ENCODE results near the gene LFNG. TPM values are rescaled to one million over a fixed set of nuclear protein-coding genes. Genes with fewer than 3 reads are reported as not detected.

Gene LFNG
- total and polyA plus RNA-seq, 10 donors, result 21.2 to 47.4 (median 34.0) TPM

- Histone ChIP-seq H3K27ac (no peak overlapping the region), H3K9me3 (no peaks in the 10 kb centered on the region), H3K36me3 (peaks cover 0 to 53% (median 7%) of the 10 kb centered on the region in 6 donors), H3K27me3 (replicated peaks in 1 of 7) (no peaks in the 10 kb centered on the region), H3K4me3 (no peak overlapping the region), H3K4me1 (peaks cover 0 to 25% (median 16%) of the 10 kb centered on the region in 6 donors)
- TF ChIP-seq, protein P1, sequence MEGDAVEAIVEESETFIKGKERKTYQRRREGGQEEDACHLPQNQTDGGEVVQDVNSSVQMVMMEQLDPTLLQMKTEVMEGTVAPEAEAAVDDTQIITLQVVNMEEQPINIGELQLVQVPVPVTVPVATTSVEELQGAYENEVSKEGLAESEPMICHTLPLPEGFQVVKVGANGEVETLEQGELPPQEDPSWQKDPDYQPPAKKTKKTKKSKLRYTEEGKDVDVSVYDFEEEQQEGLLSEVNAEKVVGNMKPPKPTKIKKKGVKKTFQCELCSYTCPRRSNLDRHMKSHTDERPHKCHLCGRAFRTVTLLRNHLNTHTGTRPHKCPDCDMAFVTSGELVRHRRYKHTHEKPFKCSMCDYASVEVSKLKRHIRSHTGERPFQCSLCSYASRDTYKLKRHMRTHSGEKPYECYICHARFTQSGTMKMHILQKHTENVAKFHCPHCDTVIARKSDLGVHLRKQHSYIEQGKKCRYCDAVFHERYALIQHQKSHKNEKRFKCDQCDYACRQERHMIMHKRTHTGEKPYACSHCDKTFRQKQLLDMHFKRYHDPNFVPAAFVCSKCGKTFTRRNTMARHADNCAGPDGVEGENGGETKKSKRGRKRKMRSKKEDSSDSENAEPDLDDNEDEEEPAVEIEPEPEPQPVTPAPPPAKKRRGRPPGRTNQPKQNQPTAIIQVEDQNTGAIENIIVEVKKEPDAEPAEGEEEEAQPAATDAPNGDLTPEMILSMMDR (IDR thresholded peaks at IDR 0.05 in 8 of 11, conservative IDR thresholded peaks at IDR 0.05 in 3 of 11), result no peak
- TF ChIP-seq POLR2AphosphoS5 (IDR thresholded peaks at IDR 0.05), result no peak
- no peak for TF ChIP-seq POLR2A (IDR thresholded peaks at IDR 0.05)
- peak; percentile 42 for DNase-seq
- intact Hi-C loops (cut with DNase I; ENCODE audit: low total_unique reads), result loop anchor here (10.0 kb wide), 1 partner anchor 97 kb away; the partner anchor contains the start of gene GRIFIN
- 87 to 94% (median 91%) methylated on average over 15 of the region's 15 CpGs for WGBS, 5 donors
These were observed 51.8 kb downstream of the LFNG start for GRCh38 chr7:2571409-2571808.

DNA sequence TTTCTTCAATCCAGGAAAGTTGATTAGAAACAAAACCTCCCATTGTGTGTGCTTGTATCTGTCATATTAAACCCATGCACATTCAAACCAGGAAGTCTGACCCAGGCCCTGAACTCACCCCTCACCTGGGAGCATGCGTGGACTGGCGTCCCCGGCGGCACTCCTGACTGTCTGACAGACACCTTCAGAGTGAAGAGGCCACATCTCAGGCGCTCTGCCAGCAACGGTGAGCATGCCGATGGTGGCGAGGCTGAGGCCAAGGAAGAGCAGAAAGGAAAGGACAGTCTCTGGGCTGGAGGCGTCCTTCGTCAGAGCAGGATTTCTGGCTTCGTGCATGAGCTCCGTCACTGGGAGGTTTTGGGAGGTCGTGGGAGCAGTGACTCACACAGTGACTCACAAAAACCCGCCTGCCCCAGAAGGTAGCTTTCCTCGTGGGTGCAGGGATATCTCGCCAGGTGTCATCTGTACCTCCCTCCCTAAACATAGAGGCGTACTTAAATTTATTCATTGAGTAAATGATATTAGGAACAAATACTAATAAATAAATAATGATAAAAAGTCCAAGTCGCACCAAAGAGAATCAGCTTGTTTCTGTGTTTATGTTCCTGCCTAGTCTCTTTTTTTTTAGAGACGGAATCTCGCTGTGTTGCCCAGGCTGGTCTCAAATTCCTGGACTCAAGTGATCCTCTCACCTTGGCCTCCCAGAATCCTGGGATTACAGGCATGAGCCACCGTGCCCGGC lies 52.7 kb downstream of the LFNG start:
- DNase-seq, result peak; percentile 70
- WGBS, 5 donors, result 89 to 92% (median 91%) methylated on average over 22 of the region's 22 CpGs
- Histone ChIP-seq H3K4me1 (peaks cover 0 to 17% (median 11%) of the 10 kb centered on the region in 6 donors), H3K36me3 (peaks cover 0 to 53% (median 7%) of the 10 kb centered on the region in 6 donors), H3K9me3 (no peaks in the 10 kb centered on the region), H3K27me3 (replicated peaks in 1 of 7) (no peaks in the 10 kb centered on the region), H3K4me3 (no peak overlapping the region), H3K27ac (no peak overlapping the region)
- TF ChIP-seq, protein P1 (IDR thresholded peaks at IDR 0.05 in 8 of 11, conservative IDR thresholded peaks at IDR 0.05 in 3 of 11), result no peak
- TF ChIP-seq POLR2AphosphoS5 (IDR thresholded peaks at IDR 0.05) (no peak), POLR2A (IDR thresholded peaks at IDR 0.05) (no peak)
- intact Hi-C loops (cut with DNase I; ENCODE audit: low total_unique reads), result loop anchor here (10.0 kb wide), 1 partner anchor 97 kb away; the partner anchor contains the start of gene GRIFIN

DNA sequence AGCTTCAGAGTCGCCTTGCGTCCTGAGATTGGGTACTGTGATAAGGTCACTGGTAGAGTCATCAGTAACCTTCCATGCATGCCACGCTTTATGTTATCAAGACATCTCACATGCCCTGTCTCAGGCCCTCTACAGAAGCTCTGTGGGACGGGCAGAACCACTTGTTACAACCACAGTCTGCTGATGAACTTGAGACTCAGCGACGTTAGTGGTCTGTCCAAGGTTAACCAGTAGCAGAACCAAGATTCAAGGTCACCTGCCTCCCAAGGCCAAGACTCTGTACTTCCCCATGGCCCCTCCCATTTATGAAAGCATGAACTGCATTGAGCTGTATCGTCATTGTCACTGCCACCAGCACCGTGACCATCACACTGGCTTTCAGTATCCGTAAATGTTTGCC lies 54.2 kb downstream of the LFNG start:
- TF ChIP-seq, protein P1 (IDR thresholded peaks at IDR 0.05 in 8 of 11, conservative IDR thresholded peaks at IDR 0.05 in 3 of 11), result no peak
- no peak for TF ChIP-seq POLR2AphosphoS5 (IDR thresholded peaks at IDR 0.05)
- no peak for TF ChIP-seq POLR2A (IDR thresholded peaks at IDR 0.05)
- H3K4me1 ChIP-seq, result peaks cover 0 to 6% (median 0%) of the 10 kb centered on the region in 6 donors
- H3K36me3 ChIP-seq, result peaks cover 0 to 61% (median 12%) of the 10 kb centered on the region in 6 donors
- no peaks in the 10 kb centered on the region for H3K9me3 ChIP-seq
- H3K27ac ChIP-seq, result no peak overlapping the region
- no peak overlapping the region for H3K4me3 ChIP-seq
- intact Hi-C loops (cut with DNase I; ENCODE audit: low total_unique reads), result loop anchor here (10.0 kb wide), 1 partner anchor 99 kb away; the partner anchor contains the start of gene GRIFIN
- WGBS, 5 donors, result 72 to 84% (median 80%) methylated on average over 9 of the region's 9 CpGs
- DNase-seq, result peak; percentile 30
- H3K27me3 ChIP-seq (replicated peaks in 1 of 7), result no peaks in the 10 kb centered on the region

- Histone ChIP-seq H3K4me3 (no peak overlapping the region), H3K36me3 (peaks cover 0 to 68% (median 12%) of the 10 kb centered on the region in 6 donors), H3K4me1 (no peaks in the 10 kb centered on the region), H3K27me3 (replicated peaks in 1 of 7) (no peaks in the 10 kb centered on the region), H3K27ac (no peak overlapping the region), H3K9me3 (no peaks in the 10 kb centered on the region)
- intact Hi-C loops (cut with DNase I; ENCODE audit: low total_unique reads), result loop anchor here (10.0 kb wide), 1 partner anchor 100 kb away; the partner anchor contains the start of gene GRIFIN
- TF ChIP-seq, protein P1 (IDR thresholded peaks at IDR 0.05 in 8 of 11, conservative IDR thresholded peaks at IDR 0.05 in 3 of 11), result no peak
- TF ChIP-seq POLR2A (IDR thresholded peaks at IDR 0.05) (no peak), POLR2AphosphoS5 (IDR thresholded peaks at IDR 0.05) (no peak)
- DNase-seq, result no peak
- 69 to 80% (median 74%) methylated on average over 19 to 21 of the region's 21 CpGs for WGBS, 5 donors
These were observed 55.6 kb downstream of the LFNG start for GRCh38 chr7:2575046-2575732.

All from spleen (tissue), 11 donors.